ENCODE data around the gene WNT3A. TPM values are rescaled to one million over a fixed set of nuclear protein-coding genes. Genes with fewer than 3 reads are reported as not detected.

The WNT3A gene
- total RNA-seq, 1 donor from 2014 or later: not detected

DNA sequence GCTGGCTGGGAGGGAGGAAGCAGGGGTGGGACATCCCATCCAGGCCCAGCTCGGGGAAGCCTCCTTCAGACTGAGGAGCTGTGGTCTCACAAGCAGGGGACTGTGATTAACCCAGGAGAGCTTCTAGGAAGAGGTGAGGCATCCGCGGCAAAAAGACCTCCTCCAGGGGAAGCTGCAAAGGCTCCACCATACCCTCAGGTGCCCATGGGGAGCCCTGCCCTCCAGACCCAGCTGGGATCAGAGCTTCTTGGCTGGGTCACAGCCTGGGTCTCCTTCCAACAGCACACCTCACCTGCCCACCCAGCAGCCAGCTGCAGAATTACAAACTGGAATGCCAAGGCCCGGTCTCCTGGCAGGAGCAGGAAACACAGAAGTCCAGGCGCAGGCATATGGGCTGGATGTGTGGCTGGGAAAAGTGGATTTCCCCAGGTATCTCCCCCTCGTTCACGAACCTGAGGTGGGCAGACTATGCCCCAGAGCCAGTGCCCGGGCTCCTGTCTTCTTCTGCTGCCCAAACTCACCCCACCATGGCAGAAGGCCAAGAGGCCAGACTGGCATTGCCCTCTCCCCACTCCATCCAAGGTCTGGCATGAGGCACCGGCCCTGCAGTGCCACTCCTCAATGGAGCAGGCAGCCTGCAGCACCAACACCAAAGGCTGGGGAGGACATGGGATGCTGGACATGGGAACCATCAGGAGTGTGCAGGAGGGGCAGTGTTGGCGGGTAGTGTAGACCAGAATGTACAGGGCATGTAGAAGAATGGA lies 60.3 kb downstream of the WNT3A start:
- no peak for DNase-seq (ENCODE audit: low read depth)

DNA sequence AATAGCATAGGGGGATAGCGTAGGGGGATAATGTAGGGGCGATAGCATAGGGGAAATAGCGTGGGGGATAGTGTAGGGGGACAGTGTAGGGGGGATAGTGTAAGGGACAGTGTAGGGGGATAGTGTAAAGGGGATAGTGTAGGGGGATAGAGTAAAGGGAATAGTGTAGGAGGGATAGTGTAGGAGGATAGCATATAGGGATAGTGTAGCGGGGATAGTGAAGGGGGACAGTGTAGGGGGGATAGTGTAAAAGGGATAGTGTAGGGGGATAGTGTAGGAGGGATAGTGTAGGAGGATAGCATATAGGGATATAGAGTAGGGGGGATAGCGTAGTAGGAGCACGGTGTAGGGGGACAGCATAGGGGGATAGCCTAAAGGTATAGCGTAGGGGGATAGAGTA lies 61.6 kb downstream of the WNT3A start:
- no peak for DNase-seq (ENCODE audit: low read depth)

DNA sequence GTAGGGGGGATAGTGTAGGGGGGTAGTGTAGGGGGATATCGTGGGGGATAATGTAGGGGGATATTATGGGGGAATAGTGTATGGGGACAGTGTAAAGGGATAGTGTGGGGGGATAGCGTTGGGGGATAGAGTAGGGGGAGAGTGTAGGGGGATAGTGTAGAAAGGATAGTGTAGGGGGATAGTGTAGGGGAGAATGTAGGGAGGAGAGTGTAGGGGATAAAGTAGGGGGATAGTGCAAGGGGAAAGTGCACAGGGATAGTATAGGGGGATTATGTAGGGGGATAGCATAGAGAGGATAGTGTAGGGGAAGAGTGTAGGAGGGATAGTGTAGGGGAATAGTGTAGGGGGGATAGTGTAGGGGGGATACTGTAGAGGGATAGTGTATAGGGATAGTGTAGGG lies 63.4 kb downstream of the WNT3A start:
- no peak for DNase-seq (ENCODE audit: low read depth)

DNA sequence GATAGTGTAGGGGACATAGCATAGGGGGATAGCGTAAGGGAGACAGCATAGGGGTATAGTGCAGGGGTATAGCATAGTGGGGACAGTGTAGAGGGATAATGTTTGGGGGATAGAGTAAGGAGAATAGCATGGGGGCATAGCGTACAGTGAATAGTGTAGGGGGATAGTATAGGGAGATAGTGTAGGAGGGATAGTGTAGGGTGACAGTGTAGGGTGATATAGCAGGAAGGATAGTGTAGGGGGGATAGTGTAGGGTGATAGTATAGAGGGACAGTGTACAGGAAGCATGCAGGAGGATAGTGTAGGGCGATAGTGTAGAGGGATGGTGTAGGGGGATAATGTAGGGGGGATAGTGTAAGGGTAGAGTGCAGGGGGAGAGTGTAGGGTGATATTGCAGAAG lies 64.1 kb downstream of the WNT3A start:
- no peak for DNase-seq (ENCODE audit: low read depth)

DNA sequence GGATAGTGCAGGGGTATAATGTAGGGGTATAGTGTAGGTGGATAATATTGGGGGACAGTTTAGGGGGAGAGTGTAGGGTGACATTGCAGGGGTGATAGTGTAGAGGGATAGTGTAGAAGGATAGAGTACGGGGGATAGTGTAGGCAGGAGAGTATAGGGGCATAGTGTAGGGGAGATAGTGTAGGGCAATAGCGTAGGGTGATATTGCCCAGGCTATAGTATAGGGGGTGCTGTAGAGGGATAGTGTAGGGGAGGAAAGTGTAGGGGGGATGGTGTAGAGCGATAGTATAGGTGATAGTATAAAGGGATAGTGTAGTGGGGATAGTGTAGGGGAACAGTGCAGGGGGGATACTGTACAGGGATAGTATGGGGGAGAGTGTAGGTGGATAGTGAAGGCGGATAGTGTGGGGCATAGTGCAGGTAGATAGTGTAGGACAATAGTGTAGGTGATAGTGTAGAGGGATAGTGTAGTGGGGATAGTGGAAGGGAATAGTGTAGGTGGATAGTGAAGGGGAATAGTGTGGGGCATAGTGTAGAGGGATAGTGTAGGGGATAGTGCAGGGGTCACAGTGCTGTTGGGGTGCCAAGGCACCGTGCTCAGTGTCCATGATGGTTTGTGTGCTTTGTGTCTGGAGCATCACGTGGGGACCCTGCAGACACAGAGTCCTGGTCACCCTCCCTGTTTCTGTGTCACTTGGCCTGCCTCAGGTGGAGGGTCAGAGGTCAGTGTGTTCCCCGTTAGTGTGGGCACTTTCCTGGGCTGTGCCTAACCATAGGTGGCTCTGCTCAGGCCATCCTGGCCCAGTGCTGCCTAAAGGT lies 65.2 kb downstream of the WNT3A start:
- no peak for DNase-seq (ENCODE audit: low read depth)

DNA sequence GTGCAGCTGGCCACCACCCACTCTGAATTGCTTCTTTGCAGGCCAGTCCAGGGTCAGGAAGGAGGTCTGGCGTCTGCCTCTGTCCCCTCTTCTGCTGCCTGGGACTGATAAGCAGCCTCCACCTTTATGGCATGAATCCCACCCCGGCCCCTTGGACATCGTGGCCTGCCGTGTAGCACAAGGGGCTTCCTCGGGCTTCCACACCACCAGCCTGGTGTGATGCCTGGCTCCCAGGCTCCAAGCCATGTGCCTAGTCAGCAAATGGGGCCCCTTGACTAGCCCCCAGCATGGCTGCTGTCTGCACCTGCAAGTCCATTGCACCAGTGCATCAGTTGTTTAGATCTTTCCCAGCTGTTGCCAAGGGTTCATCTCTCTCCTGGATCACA lies 65.9 kb downstream of the WNT3A start:
- no peak for DNase-seq (ENCODE audit: low read depth)

DNA sequence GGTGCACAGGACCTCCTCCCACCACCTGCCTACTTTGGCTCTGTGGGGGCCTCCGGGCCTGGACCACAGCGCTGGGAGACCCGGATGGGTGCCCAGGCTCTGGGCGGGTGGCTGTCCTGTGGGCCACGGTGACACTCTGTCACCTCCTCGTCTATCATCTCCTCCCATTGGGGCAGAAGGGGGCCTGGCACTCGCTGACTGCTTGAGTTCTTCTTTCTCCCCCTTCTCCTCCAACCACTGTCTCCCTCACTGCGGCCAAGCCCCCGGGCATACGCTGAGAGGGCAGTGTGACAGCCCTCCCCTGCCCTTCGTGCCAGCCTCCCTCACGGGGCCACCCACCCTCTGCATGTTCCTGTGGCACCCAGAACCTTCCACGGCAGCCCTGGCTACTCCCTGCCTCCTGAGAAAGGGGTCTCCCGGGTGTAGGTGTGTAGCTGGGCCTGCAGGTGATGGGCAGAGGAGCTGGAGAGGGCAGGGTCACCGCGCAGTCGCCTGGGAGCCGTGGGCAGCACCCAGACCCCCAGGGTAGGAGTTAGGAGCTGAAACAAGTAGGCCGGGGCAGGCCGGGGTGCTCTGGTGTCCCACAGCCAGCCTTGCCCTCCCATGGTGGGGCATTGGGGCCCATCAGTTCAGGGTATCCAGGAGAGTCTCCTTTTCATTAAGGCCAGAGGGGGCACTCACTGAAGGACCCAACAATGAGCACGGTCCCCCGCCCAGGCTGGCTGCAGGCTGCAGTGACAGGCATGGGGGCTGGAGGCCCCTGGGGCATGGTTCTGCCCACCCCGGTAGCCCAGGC lies 66.5 kb downstream of the WNT3A start:
- DNase-seq (ENCODE audit: low read depth): no peak

DNA sequence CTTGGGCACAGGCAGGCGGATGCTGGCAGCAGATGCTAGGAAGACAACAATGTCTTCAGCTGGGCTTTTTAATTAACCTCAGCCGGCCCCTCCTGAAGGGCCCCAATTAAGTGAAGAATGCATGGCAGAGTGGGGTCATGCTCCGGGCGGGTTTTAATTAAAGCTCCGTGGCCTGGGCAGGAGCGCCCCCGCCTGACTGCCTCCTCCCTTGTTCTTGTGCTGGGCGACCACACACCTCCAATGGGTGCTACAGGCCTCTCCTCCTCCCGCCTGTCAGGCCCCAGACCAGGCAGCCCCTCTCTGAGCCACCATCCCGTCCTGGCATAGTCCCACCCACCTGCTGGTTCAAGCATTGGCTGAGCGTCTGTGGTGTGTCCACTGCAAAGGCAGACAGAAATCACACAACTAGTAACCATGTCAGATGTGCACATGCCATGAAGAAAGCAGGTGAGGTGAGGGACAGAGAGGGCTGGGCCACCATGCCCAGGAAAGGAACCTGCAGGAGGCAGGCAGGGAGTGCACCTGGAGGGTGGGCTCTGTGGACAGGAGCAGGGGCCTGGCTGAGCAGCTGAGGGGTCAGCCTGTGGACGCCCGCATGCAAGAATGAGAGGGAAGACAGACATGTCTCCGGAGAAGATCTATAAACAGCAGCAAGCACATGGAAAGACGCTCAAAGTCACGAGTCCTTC lies 67.2 kb downstream of the WNT3A start:
- no peak for DNase-seq (ENCODE audit: low read depth)

DNA sequence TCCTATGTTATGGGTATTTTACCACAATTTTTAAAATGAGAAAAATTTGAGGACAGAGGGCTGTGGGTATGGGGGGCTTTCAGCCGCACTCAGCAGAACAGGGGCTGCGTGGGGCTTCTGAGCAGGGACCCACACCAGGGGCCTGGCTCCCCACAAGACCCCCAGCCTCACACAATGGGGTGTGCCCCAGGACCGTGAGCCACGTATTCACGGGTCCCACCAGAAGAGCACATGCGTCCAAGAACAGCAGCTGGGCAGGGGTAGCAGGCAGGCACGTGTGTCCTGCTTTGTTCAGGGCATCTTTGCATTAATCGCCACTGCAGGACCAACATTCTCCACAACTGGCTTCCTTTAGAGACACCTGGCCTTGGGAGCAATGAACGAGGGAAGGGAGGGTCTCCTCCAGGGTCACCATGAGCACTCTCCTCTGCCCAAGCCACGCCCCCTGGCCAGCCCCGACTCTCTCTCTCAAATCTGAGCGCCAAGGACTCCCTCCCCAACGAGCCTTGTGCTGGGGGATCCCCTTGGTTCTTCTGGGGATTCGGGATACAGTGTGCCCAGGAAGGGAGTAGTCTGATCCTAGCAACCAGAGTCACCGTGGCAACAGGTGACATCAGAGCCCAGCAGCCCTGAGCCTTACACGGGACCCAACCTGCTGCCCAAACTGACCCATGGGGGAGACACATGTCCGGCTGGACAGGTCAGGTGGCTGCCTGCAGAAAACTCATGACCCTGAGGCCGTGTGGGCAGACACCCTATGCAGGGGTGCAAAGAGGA lies 68.3 kb downstream of the WNT3A start:
- DNase-seq (ENCODE audit: low read depth): no peak

DNA sequence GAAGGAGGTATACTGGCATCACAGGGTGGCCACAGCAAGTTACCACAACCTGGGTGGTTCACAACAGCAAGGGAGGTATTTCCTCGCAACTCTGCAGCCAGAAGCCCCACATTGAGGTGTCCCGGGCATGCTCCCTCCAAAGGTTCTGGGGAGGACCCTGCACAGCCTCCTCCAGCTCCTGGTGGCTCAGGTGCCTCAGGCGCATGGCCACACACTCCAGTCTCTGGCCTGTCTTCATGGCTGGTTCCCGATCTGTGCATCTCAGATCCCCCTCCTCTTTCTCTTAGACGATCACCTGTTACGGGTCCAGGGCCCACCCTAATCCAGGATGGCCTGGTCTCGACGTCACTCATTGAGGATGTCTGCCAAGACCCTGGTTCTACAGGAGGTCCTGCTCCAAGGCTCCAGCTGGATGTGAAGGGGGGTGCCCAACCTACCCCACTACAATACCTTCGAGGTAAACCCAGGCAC lies 69.0 kb downstream of the WNT3A start:
- no peak for DNase-seq (ENCODE audit: low read depth)

DNA sequence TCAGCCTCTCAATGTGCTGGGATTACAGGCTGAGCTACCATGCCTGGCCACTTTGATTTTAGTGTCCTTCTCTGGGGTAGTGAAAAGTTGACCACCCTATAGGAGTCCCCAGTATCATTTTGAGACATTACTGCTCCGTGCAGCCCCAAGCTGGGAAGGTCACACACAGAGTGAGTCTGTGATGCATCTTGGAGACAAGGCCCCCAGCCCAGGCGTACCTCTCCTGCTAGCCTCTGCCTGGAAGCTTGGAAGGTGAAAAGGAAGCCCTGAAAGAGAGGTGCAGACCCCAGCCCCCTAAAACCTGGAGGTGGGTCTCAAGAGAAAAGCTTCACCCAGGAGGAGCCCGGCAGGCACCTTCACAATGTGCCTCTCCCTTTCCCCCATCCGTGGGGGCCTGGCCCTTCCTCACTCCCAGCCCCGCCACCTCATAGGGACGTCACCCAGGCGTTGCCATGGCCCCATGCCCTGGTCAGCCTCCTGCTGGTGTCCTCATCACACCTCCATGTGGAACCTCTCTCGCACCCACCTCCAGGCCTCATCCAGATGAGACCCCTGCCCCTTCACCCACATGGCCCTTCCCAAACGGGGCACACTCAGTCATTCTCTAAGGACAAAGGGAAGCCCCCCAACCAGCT lies 70.1 kb downstream of the WNT3A start:
- DNase-seq (ENCODE audit: low read depth): no peak

DNA sequence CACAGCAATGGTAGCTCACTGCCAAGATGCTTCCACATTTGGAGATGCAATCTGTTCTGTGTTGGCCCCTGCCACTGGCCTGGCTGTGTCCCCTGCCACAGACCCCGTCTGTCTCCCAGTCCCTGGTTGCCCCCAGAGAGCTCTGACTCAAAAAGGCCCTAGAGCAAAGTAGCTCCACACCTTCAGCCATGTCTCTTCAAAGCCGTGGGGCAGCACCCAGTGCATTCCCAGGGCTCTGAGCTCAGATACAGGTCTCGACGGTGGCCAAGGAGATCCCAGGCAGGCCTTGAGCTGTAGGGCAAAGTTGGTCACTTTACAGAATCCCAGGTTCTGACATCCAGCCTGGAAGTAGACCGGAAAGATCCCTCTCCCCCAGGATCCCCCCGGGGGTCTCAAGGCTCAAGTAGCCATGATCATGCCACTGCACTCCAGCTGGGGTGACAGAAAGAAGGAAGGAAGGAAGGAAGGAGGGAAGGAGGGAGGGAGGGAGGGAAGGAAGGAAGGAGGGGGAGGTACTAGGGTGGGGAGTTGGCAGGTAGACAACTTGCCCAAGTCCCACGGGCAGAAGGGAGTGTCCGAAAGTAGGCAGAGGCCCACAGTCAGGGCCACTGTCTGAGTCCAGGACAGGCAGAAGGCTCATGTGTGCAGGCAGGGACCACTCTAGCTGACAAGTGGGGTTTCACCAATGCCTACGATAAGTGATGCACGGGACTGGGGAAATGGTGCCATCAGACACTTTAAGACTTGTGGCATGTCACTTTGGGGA lies 71.0 kb downstream of the WNT3A start:
- DNase-seq (ENCODE audit: low read depth): no peak

DNA sequence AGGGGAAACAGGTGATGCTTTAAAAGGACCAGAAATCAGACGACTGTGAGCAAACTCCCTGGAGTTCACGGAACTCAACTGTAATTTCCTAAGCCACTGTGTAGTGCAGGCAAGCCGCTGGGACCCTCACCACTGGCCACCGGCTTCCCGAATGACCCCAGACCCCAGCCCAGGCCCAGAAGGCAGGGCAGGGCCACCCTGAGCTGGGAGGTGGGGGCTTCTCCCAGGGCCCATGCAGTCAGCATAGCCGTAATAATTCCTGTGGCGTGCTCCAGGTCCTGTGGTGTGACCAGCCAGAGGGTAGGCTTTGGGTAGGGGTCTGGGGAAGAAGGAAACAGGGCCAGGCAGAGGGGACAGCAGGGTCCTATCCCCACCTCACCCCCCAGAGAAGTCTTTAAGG lies 72.2 kb downstream of the WNT3A start:
- no peak for DNase-seq (ENCODE audit: low read depth)

DNA sequence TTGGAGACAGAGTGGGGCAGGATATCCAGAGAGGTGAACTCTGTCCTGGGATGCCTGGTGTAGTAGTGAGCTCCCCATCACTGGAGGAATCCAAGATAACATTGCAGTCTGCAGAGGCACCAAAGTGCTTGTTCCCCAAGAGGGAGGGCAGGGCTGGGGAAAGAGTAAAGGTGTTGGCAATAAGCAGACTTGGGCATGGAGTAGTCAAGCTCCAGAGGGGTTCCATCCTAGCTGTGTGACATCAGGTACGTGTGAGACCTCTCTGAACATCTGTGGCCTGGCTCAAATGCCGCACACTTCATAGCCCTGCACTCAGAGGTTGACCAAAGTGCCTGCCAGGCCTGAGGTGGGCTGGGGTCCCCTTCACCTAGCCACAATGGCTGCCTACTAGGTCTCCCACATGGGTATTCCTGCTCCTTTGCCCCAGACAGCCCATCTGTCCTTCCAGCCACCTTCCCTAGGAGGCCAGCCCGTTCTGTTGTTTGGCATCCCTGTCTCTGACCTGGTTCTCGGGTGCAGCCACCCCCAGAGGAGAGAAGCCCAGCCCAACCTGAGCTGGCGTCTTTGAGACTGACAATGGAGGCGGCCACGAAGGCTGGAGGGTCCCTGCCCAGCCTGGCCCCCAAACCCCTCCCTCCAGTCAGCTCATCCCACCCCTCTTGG lies 72.9 kb downstream of the WNT3A start:
- no peak for DNase-seq (ENCODE audit: low read depth)

DNA sequence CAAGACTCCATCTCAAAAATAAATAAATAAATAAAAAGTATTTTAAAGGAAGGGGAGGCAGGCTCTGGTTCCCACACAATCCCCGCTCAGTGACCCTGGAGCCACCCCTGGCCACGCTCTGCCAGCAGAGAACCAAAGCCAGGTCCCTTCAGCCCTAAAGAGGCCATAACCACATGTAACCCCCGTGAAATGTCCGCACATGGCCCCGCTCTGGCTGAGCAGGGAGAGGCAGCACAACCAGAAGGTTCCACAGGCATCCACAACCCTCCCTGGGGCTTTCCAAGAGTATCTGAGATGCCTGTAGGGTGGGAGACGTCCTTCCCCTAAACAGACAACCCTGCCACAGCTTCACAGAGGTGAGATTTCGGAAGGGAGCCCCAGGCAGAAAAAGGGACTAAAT lies 74.3 kb downstream of the WNT3A start:
- DNase-seq (ENCODE audit: low read depth): no peak

DNA sequence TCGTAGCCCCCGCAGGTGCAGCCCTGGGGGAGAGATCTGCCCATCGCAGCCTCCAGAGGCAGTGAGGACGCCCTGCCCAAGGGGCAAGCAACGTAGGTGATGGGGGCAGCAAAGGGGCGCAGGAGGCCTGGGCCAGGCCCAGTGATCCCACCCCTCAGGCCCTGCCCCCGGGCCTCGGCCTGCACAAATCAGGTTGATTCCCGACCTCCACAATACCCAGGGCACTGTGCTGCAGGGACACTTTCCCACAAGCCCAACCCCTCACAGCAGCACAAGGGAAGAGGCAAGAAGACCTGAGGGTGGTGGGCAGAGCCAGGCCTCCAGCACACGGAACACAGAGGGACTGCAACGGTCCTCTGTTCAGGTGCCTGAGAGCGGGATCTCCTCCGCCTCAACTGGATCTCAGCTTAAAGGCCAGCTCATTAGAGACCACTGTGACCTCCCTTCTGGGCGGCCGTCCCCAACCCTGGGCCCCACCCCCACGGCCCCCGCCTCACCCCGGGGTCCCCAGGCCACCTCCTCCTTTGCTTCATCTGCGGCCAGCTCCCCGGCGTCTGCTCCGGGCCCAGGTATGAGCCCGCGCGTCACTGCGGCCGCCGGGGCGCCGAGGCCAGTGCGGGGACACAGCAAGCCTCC lies 74.9 kb downstream of the WNT3A start:
- no peak for DNase-seq (ENCODE audit: low read depth)

DNA sequence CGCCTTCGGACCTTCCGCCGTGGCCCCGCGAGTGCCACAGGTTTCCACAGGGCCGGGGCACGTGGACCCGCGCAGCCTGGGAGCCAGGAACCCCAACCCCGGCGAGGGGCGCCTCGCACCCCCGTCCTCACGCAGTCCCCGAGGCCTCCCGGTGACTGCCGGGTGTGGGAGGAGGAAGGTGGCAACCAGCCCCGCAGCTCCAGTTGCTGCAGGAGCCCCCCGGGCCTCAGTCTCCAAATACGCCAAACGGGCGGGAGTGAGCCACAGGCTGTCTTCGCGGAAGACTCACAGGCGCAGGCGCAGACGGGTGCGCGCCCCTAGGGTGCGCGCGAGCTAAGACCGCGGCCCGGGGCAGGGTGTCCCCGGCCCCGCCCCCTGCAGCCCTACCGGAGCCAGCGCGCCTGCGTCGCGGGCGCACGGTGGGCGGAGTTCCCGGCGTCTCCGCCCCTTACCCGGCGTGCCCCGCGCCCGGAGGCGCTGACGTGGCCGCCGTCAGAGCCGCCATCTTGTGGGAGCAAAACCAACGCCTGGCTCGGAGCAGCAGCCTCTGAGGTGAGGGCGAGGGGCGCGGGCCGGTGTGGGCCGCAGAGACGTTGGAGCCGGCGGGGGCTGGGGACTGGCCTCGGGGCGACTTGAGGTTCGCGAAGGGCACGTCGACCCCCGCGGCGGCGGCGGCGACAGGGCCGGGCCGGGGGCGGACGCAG lies 75.6 kb downstream of the WNT3A start, which contains the start of gene ARF1:
Gene ARF1 (plus strand): TSS at position 495 of the 704 bp plus-strand sequence. CDS start 14,407 bp downstream, outside the sequence.
- DNase-seq (ENCODE audit: low read depth): peak; percentile 92

Measured in myocyte (in vitro differentiated cells).